Neuronal stem cell (in vitro differentiated cells): ENCODE measurements around the gene PLD6.

Experiments
- DNase-seq: peaks from one replicate; pipeline ENCODE4 v3.0.0-alpha.2; 2013; ENCODE audit warnings: low spot score
- H2AFZ ChIP-seq: one replicate; pipeline ENCODE4 v1.6.1; 2013; ENCODE audit warnings: mild to moderate bottlenecking, low read length, inconsistent platforms
- H2AK5ac ChIP-seq: 2 replicates; pipeline ENCODE4 v1.6.1; 2013; ENCODE audit warnings: low read depth, mild to moderate bottlenecking, inconsistent platforms, low read length, moderate library complexity, mixed read lengths
- H2BK120ac ChIP-seq: 2 replicates; pipeline ENCODE4 v1.6.1; 2013; ENCODE audit warnings: low read depth, mild to moderate bottlenecking, inconsistent platforms, low read length, moderate library complexity, mixed read lengths
- H2BK12ac ChIP-seq: one replicate; pipeline ENCODE4 v1.6.1; 2013; ENCODE audit warnings: low read length, inconsistent platforms
- H2BK15ac ChIP-seq: 2 replicates; pipeline ENCODE4 v1.6.1; 2013; ENCODE audit warnings: mild to moderate bottlenecking, low read length, inconsistent platforms, mixed read lengths
- H2BK5ac ChIP-seq: one replicate; pipeline ENCODE4 v1.6.1; 2013; ENCODE audit warnings: inconsistent platforms, mild to moderate bottlenecking, low read length, moderate library complexity
- H3K14ac ChIP-seq: one replicate; pipeline ENCODE4 v1.6.1; 2013; ENCODE audit warnings: low read length, inconsistent platforms
- H3K18ac ChIP-seq: 2 replicates; pipeline ENCODE4 v1.6.1; 2013; ENCODE audit warnings: low read length, inconsistent platforms
- H3K23ac ChIP-seq: 2 replicates; pipeline ENCODE4 v1.6.1; 2013; ENCODE audit warnings: low read depth, mild to moderate bottlenecking, mixed read lengths, low read length, inconsistent platforms; ENCODE audit not compliant: poor library complexity
- H3K27ac ChIP-seq: replicated peaks from 3 replicates; pipeline ENCODE4 v1.5.1; 2013; ENCODE audit warnings: low read length, inconsistent platforms
- H3K27me3 ChIP-seq, 3 experiments: 2 replicates each; pipeline ENCODE4 v1.6.1; 2013; ENCODE audit warnings: low read length in 3 of 3, mild to moderate bottlenecking in 2 of 3, inconsistent platforms in 1 of 3, low read depth in 1 of 3, mixed read lengths in 1 of 3, moderate library complexity in 1 of 3; ENCODE audit not compliant: control insufficient read depth in 3 of 3, insufficient read depth in 3 of 3
- H3K36me3 ChIP-seq, 2 donors: replicated peaks in 1 of 2; 2 replicates each; pipeline ENCODE4 v1.6.1; 2013; ENCODE audit warnings: low read length in 2 of 2; ENCODE audit not compliant: control insufficient read depth in 2 of 2, insufficient read depth in 2 of 2
- H3K4ac ChIP-seq: 2 replicates; pipeline ENCODE4 v1.6.1; 2013; ENCODE audit warnings: inconsistent platforms, mild to moderate bottlenecking, low read length, moderate library complexity
- H3K4me1 ChIP-seq, 2 donors: 1 replicate in 1 of 2; 2 replicates in 1 of 2; pipeline ENCODE4 v1.6.1; 2013; ENCODE audit warnings: low read length in 2 of 2, low read depth in 1 of 2; ENCODE audit not compliant: control insufficient read depth in 2 of 2, insufficient read depth in 1 of 2
- H3K4me2 ChIP-seq: one replicate; pipeline ENCODE4 v1.6.1; 2013; ENCODE audit warnings: mild to moderate bottlenecking, low read length, inconsistent platforms; ENCODE audit not compliant: insufficient read depth, poor library complexity, severe bottlenecking
- H3K4me3 ChIP-seq, 2 donors: 2 replicates each; pipeline ENCODE4 v1.5.1; 2013; ENCODE audit warnings: low read length in 2 of 2, mild to moderate bottlenecking in 2 of 2, inconsistent platforms in 1 of 2, moderate library complexity in 1 of 2
- H3K79me1 ChIP-seq: one replicate; pipeline ENCODE4 v1.6.1; 2013; ENCODE audit warnings: low read depth, mild to moderate bottlenecking, inconsistent platforms, low read length, moderate library complexity
- H3K9ac ChIP-seq: one replicate; pipeline ENCODE4 v1.6.1; 2013; ENCODE audit warnings: mild to moderate bottlenecking, low read depth, low read length, inconsistent platforms; ENCODE audit not compliant: poor library complexity
- H3K9me3 ChIP-seq, 2 donors: replicated peaks in 1 of 2; 2 replicates each; pipeline versions ENCODE3 to v1.6.1; 2013; ENCODE audit warnings: low read length in 2 of 2, mild to moderate bottlenecking in 2 of 2, inconsistent platforms in 1 of 2, low read depth in 1 of 2, mixed read lengths in 1 of 2, moderate library complexity in 1 of 2; ENCODE audit not compliant: control insufficient read depth in 2 of 2, insufficient read depth in 1 of 2
- H4K8ac ChIP-seq: one replicate; pipeline ENCODE4 v1.6.1; 2013; ENCODE audit warnings: low read depth, mild to moderate bottlenecking, inconsistent platforms, low read length, moderate library complexity
- H4K91ac ChIP-seq: one replicate; pipeline ENCODE4 v1.6.1; 2013; ENCODE audit warnings: low read length, low read depth, mild to moderate bottlenecking, inconsistent platforms; ENCODE audit not compliant: poor library complexity
- WGBS, 2 donors: extraction: QIAGEN DNeasy Blood & Tissue Kit; methylation state at CpG; one replicate each; pipeline ENCODE4 v1.1.7; 2013; ENCODE audit warnings: missing lambda C conversion rate in 2 of 2, mixed read lengths in 1 of 2; ENCODE audit not compliant: insufficient read length in 2 of 2, insufficient replicate concordance in 1 of 2; ENCODE audit errors: extremely low coverage in 2 of 2; 5-methylcytosine and 5-hydroxymethylcytosine counted together

PLD6 gene

GRCh38 chr17:17207998-17208397 is 1.9 kb upstream of the PLD6 start:
- WGBS, 2 donors, result no CpG with 5 or more reads among the region's 8 CpGs
- Histone ChIP-seq H3K18ac (no peak overlapping the region), H2BK12ac (no peak overlapping the region), H3K4ac (no peak overlapping the region), H3K4me1 (no peaks in the 10 kb centered on the region), H3K23ac (no peak overlapping the region), H3K79me1 (peaks cover 3% of the 10 kb centered on the region), H3K27ac (no peak overlapping the region), H3K4me2 (no peak overlapping the region), H3K27me3 (no peaks in the 10 kb centered on the region), H2BK15ac (no peak overlapping the region), H4K91ac (no peak overlapping the region), H4K8ac (no peak overlapping the region), H3K14ac (no peak overlapping the region), H3K9ac (no peak overlapping the region), H2BK120ac (no peak overlapping the region), H2AK5ac (no peak overlapping the region), H2BK5ac (no peak overlapping the region), H3K36me3 (peaks cover 3 to 19% of the 10 kb centered on the region in 2 donors), H3K9me3 (no peaks in the 10 kb centered on the region), H3K4me3 (no peak overlapping the region), H2AFZ (no peak overlapping the region)
- no peak for DNase-seq

- H3K4ac ChIP-seq, result peak overlapping the region; percentile 76
- no peak overlapping the region for H3K4me3 ChIP-seq
- no peak overlapping the region for H2BK12ac ChIP-seq
- H3K14ac ChIP-seq, result peak overlapping the region; percentile 89
- WGBS, 2 donors, result no CpG with 5 or more reads among the region's 16 CpGs
- H2AK5ac ChIP-seq, result no peak overlapping the region
- no peak overlapping the region for H2BK120ac ChIP-seq
- DNase-seq, result no peak
- H4K8ac ChIP-seq, result no peak overlapping the region
- H3K27me3 ChIP-seq, result no peaks in the 10 kb centered on the region
- no peak overlapping the region for H4K91ac ChIP-seq
- no peak overlapping the region for H3K27ac ChIP-seq
- peaks cover 3% of the 10 kb centered on the region for H3K79me1 ChIP-seq
- peak overlapping the region; percentile 57 for H3K18ac ChIP-seq
- peaks cover 0 to 2% of the 10 kb centered on the region in 2 donors for H3K4me1 ChIP-seq
- H2BK15ac ChIP-seq, result peak overlapping the region; percentile 55
- peaks cover 0 to 11% of the 10 kb centered on the region in 2 donors for H3K36me3 ChIP-seq
- H2BK5ac ChIP-seq, result no peak overlapping the region
- H3K9ac ChIP-seq, result no peak overlapping the region
- H3K9me3 ChIP-seq, result no peaks in the 10 kb centered on the region
- peak overlapping the region; percentile 87 for H3K23ac ChIP-seq
- no peak overlapping the region for H3K4me2 ChIP-seq
- no peak overlapping the region for H2AFZ ChIP-seq
Measured at GRCh38 chr17:17206913-17207335, 791 bp upstream of the PLD6 start.

DNA sequence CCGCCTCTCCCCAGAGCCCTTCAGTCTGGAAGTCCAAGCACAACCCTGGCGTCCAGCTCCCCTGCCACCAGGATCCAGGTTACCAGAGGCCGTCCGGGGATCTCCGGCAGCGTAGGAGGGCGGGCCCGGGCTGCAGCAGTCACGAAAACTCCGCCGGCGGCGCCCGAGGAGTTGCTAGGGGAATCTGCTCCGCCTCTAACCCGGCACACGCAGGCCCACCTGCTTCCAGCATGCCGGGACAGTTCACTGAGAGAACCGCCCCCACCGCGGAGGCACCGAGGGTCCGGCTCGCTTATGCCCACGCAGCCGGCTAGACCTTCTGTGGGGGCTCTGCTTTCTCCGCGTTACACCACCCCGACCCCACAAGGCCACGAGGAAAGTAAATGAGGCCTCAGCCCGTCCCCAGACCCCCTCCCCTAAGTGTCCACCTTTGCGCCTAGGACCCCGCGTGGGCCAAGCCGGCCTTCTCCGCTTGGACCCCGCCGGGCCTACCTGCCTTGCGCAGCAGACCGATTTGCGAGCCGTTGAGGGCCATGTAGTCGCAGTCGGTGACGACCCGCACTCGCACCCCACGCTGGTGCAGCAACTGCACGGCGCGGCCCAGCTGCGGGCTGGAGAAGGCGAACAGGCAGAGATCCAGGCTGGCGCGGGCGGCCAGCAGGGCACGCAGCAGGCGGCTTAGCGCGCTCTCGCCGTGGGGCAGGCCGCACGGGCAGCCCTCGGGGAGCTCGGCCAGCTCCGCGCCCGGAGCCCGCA is 587 bp downstream of the PLD6 start:
- H3K9me3 ChIP-seq, result no peaks in the 10 kb centered on the region
- H3K79me1 ChIP-seq, result peaks cover 3% of the 10 kb centered on the region
- H3K36me3 ChIP-seq, result peaks cover 0 to under 1% of the 10 kb centered on the region in 2 donors
- H2AFZ ChIP-seq, result no peak overlapping the region
- no peaks in the 10 kb centered on the region for H3K27me3 ChIP-seq
- peak overlapping the region; percentile 64 for H3K18ac ChIP-seq
- peak overlapping the region; percentile 63 for H2AK5ac ChIP-seq
- no peak overlapping the region for H2BK5ac ChIP-seq
- H3K23ac ChIP-seq, result peak overlapping the region; percentile 65
- H2BK120ac ChIP-seq, result no peak overlapping the region
- no peak overlapping the region for H3K14ac ChIP-seq
- H2BK12ac ChIP-seq, result peak overlapping the region; percentile 22
- no peak overlapping the region for H3K4me3 ChIP-seq
- H3K27ac ChIP-seq, result no peak overlapping the region
- peaks cover 0 to 5% of the 10 kb centered on the region in 2 donors for H3K4me1 ChIP-seq
- no peak overlapping the region for H3K4me2 ChIP-seq
- no peak overlapping the region for H3K9ac ChIP-seq
- no peak overlapping the region for H4K8ac ChIP-seq
- H3K4ac ChIP-seq, result no peak overlapping the region
- DNase-seq, result no peak
- WGBS, 2 donors, result no CpG with 5 or more reads among the region's 70 CpGs
- no peak overlapping the region for H2BK15ac ChIP-seq
- H4K91ac ChIP-seq, result peak overlapping the region; percentile 85

GRCh38 chr17:17204635-17205231 is 1.4 kb downstream of the PLD6 start:
- Histone ChIP-seq H3K18ac (no peak overlapping the region), H3K23ac (no peak overlapping the region), H2BK120ac (no peak overlapping the region), H4K91ac (no peak overlapping the region), H3K27ac (no peak overlapping the region), H3K27me3 (no peaks in the 10 kb centered on the region), H4K8ac (no peak overlapping the region), H3K14ac (no peak overlapping the region), H3K79me1 (peaks cover 3% of the 10 kb centered on the region), H2BK5ac (no peak overlapping the region), H2AK5ac (no peak overlapping the region), H3K9me3 (no peaks in the 10 kb centered on the region), H3K4me3 (no peak overlapping the region), H2BK12ac (no peak overlapping the region), H2AFZ (no peak overlapping the region), H2BK15ac (no peak overlapping the region), H3K4ac (no peak overlapping the region), H3K4me2 (no peak overlapping the region), H3K9ac (no peak overlapping the region), H3K36me3 (no peaks in the 10 kb centered on the region), H3K4me1 (peaks cover 1 to 10% of the 10 kb centered on the region in 2 donors)
- WGBS, 2 donors, result no CpG with 5 or more reads among the region's 14 CpGs
- DNase-seq, result no peak
